ENCODE data around the gene SPATS2L. TPM values are rescaled to one million over a fixed set of nuclear protein-coding genes. Genes with fewer than 3 reads are reported as not detected.

The SPATS2L gene
- total RNA-seq, 1 experiment from 2014 or later: 223 TPM

GRCh38 chr2:200498402-200499162 is 192.1 kb downstream of the SPATS2L start:
- no peak for DNase-seq (ENCODE audit: low read depth)

- DNase-seq (ENCODE audit: low read depth): no peak
These were observed 195.7 kb downstream of the SPATS2L start for GRCh38 chr2:200502196-200502595.

- no peak for DNase-seq (ENCODE audit: low read depth)
These were observed 200.2 kb downstream of the SPATS2L start for GRCh38 chr2:200506679-200507078.

DNA sequence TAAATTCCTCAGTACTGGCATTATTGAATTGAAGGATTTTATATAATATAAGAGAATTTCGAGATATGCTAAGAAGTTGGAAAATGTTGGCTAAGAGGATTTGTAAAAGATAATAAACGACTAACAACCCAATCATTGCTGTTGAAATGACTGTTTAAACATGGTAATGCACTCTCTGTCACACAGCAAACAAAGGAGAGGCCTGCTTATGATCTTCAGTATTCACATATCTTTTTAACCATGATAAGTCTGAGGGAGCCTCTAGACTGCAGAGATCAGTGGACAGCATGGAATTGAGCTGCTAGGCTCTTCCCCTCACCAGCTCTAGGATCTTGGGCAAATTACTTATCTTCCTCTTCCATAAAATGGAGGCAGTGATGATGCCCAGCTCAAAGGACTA is 200.7 kb downstream of the SPATS2L start:
- DNase-seq (ENCODE audit: low read depth): no peak

DNA sequence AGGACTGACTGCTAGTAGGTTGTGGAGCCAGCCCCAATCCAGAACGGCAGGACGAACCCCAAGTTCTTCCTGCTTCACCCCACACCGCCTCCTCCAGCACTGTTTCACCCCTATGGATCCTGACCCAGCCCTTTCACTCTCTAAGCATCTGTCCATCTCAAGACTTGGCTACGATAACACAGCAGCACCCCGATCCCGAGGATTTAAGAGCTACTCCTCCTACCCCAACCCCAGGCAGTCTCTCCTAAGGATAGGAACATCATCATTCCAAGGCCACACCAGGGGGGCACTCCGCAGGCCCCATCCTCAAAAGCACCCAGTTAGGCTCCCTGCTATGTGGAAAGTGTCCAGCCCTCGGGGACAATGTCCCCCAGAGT is 202.7 kb downstream of the SPATS2L start:
- DNase-seq (ENCODE audit: low read depth): peak; percentile 16

GRCh38 chr2:200509612-200510433 is 203.3 kb downstream of the SPATS2L start, which contains the start of gene KCTD18:
Gene KCTD18, minus strand, starts transcription at chr2:200510068. Its CDS starts 3,052 bp downstream, at chr2:200507016.
- DNase-seq (ENCODE audit: low read depth): peak; percentile 81

- no peak for DNase-seq (ENCODE audit: low read depth)
These were observed 208.7 kb downstream of the SPATS2L start for GRCh38 chr2:200515155-200515554.

- no peak for DNase-seq (ENCODE audit: low read depth)
These were observed 216.7 kb downstream of the SPATS2L start for GRCh38 chr2:200523158-200523557.

DNA sequence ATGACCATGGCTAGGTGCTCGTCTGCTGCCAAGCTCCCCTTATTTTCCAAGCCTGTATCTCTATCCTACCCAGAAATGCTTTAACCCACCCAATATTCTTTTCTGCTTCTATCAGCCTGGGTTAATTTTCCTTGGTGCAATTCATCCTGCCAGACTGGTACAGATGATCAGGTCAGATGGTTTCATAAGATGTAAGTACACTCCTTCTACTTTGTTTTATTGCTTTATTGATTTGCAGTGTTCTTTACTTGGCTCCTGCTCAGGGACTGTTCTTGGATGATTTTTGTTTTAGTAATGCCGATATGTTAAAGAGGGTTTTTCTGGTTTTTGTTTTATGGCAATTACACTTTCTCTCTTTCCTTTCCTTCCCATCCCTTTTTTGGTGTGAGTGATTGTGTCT is 217.1 kb downstream of the SPATS2L start:
- DNase-seq (ENCODE audit: low read depth): no peak

DNA sequence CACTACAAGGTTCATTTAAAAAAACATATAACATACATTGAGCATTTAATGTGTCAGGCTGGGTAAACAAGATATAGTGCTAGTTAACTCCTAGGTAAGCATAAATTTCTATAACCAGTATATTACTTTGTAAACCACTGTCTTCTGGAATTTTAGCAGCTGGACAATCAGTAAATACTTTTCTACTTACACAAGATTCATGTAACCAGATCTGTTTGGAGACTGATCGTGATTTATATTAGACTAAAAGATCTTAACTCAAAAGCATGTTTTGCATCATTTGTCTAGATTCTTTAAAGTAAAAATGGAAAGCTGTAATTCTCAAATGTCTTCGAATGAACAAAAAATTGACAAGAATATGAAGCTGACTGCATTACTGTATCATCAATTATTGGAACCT is 218.6 kb downstream of the SPATS2L start:
- DNase-seq (ENCODE audit: low read depth): peak; percentile 3

- DNase-seq (ENCODE audit: low read depth): no peak
These were observed 219.0 kb downstream of the SPATS2L start for GRCh38 chr2:200525551-200525881.

- peak; percentile 96 for DNase-seq (ENCODE audit: low read depth)
These were observed 219.6 kb downstream of the SPATS2L start, which contains the start of gene SGO2 for GRCh38 chr2:200525882-200526651. Gene SGO2, plus strand, starts transcription at chr2:200526207. Its CDS starts 6,769 bp downstream, at chr2:200532976.

- DNase-seq (ENCODE audit: low read depth): no peak
These were observed 221.7 kb downstream of the SPATS2L start for GRCh38 chr2:200528228-200528627.

Other genes with a start within 250 kb of the SPATS2L start
- gene KCTD18, start 203.4 kb downstream of the SPATS2L start, total RNA-seq (2014; rRNA removed; shearing (Covaris generic)): 10.7 and 15.2 TPM in 2 replicates
- 17.3 and 19.0 TPM in 2 replicates for gene SGO2, start 219.5 kb downstream of the SPATS2L start, total RNA-seq (2014; rRNA removed; shearing (Covaris generic))